ENCODE measurements around the gene PNPLA3. TPM values are rescaled to one million over a fixed set of nuclear protein-coding genes. Genes with fewer than 3 reads are reported as not detected.

PNPLA3 gene
- total RNA-seq, 6 donors from 2014 or later = 0.59 to 6.3 (median 4.5) TPM

DNA sequence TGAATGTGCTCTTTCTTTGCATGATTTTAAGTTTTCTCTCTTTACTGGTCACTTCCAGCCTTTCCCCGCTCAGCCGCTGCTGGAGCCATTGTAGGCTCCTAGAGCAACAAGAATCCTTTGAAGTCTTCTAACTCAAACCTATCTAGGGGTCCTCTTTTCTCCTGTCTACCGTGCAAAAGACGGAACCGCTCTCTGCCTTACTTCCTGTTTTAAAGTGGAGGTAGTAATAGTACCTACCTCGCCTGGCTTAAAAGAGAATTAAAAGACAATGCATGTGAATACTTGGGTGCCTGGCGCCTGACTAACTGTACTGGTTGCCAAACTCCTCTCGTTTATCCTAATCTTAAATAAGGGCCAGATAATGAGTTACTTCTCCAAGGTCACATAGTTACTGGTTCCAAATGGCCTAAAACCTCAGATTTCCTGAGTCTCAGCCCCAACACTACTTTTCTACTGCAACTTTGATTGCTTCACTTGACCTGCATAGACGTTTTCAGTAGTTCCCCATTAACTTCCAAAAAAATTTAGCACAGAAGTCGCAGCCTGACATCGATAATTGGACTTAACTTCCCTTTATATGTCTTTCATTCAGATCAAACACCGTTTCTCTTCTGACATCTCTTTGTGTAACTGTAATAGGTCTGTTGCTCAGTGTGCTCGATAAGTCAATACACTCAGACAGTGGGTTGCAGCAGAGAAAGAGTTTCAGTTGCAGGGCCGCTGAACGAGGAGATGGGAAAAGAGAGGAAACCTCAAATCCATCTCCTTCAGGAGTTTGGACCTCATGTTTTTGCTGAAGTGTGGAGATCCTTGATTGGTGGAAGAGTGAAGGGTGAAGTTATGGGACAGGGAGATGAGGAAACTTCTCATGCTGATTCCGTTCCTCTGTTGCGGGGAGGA is 32.5 kb downstream of the PNPLA3 start:
- H3K4me3 ChIP-seq = peak overlapping the region; percentile 81 to 98 (median 90)
- no peaks in the 10 kb centered on the region for H3K9me3 ChIP-seq
- H3K4me1 ChIP-seq = peaks cover 27 to 38% (median 28%) of the 10 kb centered on the region in 4 donors
- H3K27ac ChIP-seq = peak overlapping the region; percentile 81 to 91 (median 84)
- DNase-seq (no peak), ATAC-seq (ENCODE audit: low FRiP score in 2 of 2) (no peak)
- no peaks in the 10 kb centered on the region for H3K27me3 ChIP-seq
- 36 to 38% methylated on average over 17 of the region's 17 CpGs for WGBS, 2 donors
- no peaks in the 10 kb centered on the region for H3K36me3 ChIP-seq
- TF ChIP-seq, protein P1, sequence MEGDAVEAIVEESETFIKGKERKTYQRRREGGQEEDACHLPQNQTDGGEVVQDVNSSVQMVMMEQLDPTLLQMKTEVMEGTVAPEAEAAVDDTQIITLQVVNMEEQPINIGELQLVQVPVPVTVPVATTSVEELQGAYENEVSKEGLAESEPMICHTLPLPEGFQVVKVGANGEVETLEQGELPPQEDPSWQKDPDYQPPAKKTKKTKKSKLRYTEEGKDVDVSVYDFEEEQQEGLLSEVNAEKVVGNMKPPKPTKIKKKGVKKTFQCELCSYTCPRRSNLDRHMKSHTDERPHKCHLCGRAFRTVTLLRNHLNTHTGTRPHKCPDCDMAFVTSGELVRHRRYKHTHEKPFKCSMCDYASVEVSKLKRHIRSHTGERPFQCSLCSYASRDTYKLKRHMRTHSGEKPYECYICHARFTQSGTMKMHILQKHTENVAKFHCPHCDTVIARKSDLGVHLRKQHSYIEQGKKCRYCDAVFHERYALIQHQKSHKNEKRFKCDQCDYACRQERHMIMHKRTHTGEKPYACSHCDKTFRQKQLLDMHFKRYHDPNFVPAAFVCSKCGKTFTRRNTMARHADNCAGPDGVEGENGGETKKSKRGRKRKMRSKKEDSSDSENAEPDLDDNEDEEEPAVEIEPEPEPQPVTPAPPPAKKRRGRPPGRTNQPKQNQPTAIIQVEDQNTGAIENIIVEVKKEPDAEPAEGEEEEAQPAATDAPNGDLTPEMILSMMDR (IDR thresholded peaks at IDR 0.05) = no peak
- TF ChIP-seq POLR2A (IDR thresholded peaks at IDR 0.05) = no peak
- TF ChIP-seq EP300 (IDR thresholded peaks at IDR 0.05) = no peak
- no peak for TF ChIP-seq POLR2AphosphoS5 (IDR thresholded peaks at IDR 0.05)

DNA sequence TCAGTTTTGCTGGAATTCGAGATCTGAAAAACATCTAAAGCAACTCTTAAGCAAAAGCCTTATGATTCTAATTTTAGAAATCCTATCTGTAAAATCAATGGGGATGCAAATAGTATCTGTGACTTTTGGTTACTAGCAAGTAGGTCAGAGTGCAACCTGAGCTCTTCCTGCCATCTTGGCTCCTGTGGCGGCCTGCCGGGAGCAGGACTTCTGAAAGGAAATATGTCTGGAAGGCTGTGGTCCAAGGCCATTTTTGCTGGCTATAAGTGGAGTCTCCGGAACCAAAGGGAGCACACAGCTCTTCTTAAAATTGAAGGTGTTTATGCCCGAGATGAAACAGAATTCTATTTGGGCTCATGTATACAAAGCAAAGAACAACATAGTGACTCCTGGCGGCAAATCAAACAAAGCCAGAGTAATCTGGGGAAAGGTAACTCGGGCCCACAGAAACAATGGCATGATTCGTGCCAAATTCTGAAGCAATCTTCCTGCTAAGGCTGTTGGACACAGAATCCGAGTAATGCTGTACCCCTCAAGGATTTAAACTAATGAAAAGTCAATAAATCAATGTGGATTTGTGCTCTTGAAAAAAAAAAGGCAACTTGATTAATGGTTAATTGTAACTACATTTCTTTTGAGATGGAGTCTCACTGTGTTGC is 33.3 kb downstream of the PNPLA3 start:
- no peak for DNase-seq
- no peaks in the 10 kb centered on the region for H3K27me3 ChIP-seq
- no peak for TF ChIP-seq POLR2AphosphoS5 (IDR thresholded peaks at IDR 0.05)
- no peak for TF ChIP-seq POLR2A (IDR thresholded peaks at IDR 0.05)
- no peak for ATAC-seq (ENCODE audit: low FRiP score in 2 of 2)
- no peaks in the 10 kb centered on the region for H3K9me3 ChIP-seq
- no peaks in the 10 kb centered on the region for H3K36me3 ChIP-seq
- H3K27ac ChIP-seq = no peak overlapping the region
- peaks cover 27 to 38% (median 28%) of the 10 kb centered on the region in 4 donors for H3K4me1 ChIP-seq
- WGBS, 2 donors = 58 to 75% methylated on average over 9 of the region's 9 CpGs
- H3K4me3 ChIP-seq = no peak overlapping the region

DNA sequence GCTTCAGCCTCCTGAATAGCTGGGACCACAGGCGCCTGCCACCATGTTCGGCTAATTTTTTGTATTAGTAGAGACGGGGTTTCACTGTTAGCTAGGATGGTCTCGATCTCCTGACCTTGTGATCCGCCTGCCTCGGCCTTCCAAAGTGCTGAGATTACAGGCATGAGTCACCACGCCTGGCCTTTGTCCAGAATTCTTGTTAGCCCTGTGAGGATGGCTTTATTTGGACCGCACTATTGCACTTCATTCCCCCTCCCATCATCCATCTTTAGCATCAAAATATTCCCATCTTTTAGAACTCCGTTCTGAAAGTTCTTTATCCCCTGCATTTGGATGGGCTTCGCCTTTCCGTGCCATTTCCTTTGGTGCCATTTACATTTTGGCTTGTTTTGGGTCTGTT is 34.3 kb downstream of the PNPLA3 start:
- DNase-seq = no peak
- ATAC-seq (ENCODE audit: low FRiP score in 2 of 2) = no peak
- Histone ChIP-seq H3K27ac (no peak overlapping the region), H3K4me1 (peaks cover 27 to 38% (median 28%) of the 10 kb centered on the region in 4 donors), H3K9me3 (no peaks in the 10 kb centered on the region), H3K4me3 (no peak overlapping the region), H3K36me3 (no peaks in the 10 kb centered on the region), H3K27me3 (no peaks in the 10 kb centered on the region)
- no peak for TF ChIP-seq POLR2A (IDR thresholded peaks at IDR 0.05)
- TF ChIP-seq EP300 (IDR thresholded peaks at IDR 0.05) = no peak
- TF ChIP-seq, protein P1 (IDR thresholded peaks at IDR 0.05) = no peak
- no peak for TF ChIP-seq POLR2AphosphoS5 (IDR thresholded peaks at IDR 0.05)
- WGBS, 2 donors = 94 to 95% methylated on average over 10 to 11 of the region's 11 CpGs

DNA sequence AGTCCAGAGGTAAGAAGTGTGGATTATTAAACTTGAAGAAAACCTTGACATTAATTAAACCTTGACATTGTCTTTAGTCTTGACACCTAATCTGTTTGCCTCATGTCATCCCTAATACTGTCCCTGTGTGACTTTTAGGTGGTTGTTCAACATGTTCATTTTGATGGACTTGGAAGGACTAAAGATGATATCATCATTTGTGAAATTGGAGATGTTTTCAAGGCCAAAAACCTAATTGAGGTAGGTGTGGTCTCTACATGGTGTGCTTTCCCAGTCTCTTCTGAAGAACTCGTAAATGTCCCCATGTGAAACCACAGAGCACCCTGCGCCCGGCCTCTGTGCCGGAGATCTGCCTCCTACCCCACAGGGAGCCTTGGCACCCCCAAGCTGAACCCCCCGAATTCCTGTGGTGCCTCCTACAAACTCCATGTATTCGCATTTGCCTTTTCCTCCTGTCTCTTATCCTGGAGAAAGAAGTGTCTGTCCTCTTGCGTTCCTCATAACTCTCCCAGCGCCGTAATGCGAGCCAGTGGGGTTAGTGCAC is 40.8 kb downstream of the PNPLA3 start:
- Histone ChIP-seq H3K27ac (no peak overlapping the region), H3K4me1 (no peaks in the 10 kb centered on the region), H3K36me3 (peaks cover 41 to 64% (median 52%) of the 10 kb centered on the region in 4 donors), H3K4me3 (no peak overlapping the region), H3K27me3 (no peaks in the 10 kb centered on the region), H3K9me3 (no peaks in the 10 kb centered on the region)
- DNase-seq = no peak
- WGBS, 2 donors = 96 to 98% methylated on average over 10 of the region's 10 CpGs
- no peak for TF ChIP-seq EP300 (IDR thresholded peaks at IDR 0.05)
- no peak for TF ChIP-seq POLR2A (IDR thresholded peaks at IDR 0.05)
- TF ChIP-seq, protein P1 (IDR thresholded peaks at IDR 0.05) = no peak
- no peak for TF ChIP-seq POLR2AphosphoS5 (IDR thresholded peaks at IDR 0.05)
- no peak for ATAC-seq (ENCODE audit: low FRiP score in 2 of 2)

DNA sequence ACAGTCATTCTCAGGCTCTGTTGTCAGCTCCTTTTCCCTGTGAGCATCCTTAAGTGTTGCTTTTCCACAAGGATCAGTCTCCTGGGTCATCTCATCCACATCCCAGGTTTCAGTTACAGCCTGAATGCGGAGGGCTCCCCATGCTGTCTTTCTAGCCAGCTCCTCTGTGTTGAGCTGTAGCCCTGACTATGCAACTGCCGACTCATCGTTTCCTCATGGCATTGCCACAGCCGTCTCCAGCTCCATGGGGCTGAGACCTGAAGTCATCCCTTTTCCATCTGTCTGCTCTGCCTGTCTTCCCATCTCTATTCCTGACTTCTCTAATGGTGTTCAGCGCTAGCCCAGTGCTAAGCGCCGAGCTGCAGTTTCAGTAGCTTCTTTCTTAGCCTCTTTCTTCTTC is 43.5 kb downstream of the PNPLA3 start:
- Histone ChIP-seq H3K27me3 (no peaks in the 10 kb centered on the region), H3K4me1 (no peaks in the 10 kb centered on the region), H3K4me3 (no peak overlapping the region), H3K27ac (no peak overlapping the region), H3K9me3 (no peaks in the 10 kb centered on the region), H3K36me3 (peaks cover 41 to 89% (median 60%) of the 10 kb centered on the region in 4 donors)
- WGBS, 2 donors = 90 to 91% methylated on average over 7 of the region's 7 CpGs
- DNase-seq (no peak), ATAC-seq (ENCODE audit: low FRiP score in 2 of 2) (no peak)
- no peak for TF ChIP-seq POLR2AphosphoS5 (IDR thresholded peaks at IDR 0.05)
- TF ChIP-seq EP300 (IDR thresholded peaks at IDR 0.05) = no peak
- TF ChIP-seq POLR2A (IDR thresholded peaks at IDR 0.05) = no peak
- TF ChIP-seq, protein P1 (IDR thresholded peaks at IDR 0.05) = no peak

All from upper lobe of left lung (tissue), 6 donors.